IMR-90 (cell line): Measurements from ENCODE around the gene EBF3. TPM values are rescaled to one million over a fixed set of nuclear protein-coding genes. Genes with fewer than 3 reads are reported as not detected.

Experiments used
- ATAC-seq: fragments of 200-7000 bp; cut with Tn5 transposase; 2 replicates; pipeline ENCODE4 v1.9.1; 2020; ENCODE audit warnings: low read depth, mild to moderate bottlenecking, moderate library complexity
- BruUV-seq: library from RNA; stranded (reverse); fragments of 400-500 nt; replicated peaks from 2 replicates; lab custom pipeline; 2021; lab: Mats Ljungman, UMichigan
- CTCF ChIA-PET: fragments of 300-600 bp; formaldehyde crosslinking; extraction: SDS; loops from one replicate; lab custom pipeline; 2021; ENCODE audit warnings: antibody characterized with exemption; lab: Yijun Ruan, JAX
- POLR2A ChIA-PET: fragments of 300-600 bp; sonication (Branson Sonifier 250); formaldehyde crosslinking; loops from one replicate; lab custom pipeline; 2022; ENCODE audit warnings: antibody characterized with exemption; ENCODE audit not compliant: unreplicated experiment; lab: Charles Lee
- DNase-seq: peaks from one replicate; pipeline ENCODE4 v3.0.0; 2013
- H2AFZ ChIP-seq: replicated peaks from 2 replicates; pipeline ENCODE3; 2013; ENCODE audit warnings: low read length, mild to moderate bottlenecking; ENCODE audit not compliant: poor library complexity
- H2AK5ac ChIP-seq: 2 replicates; pipeline ENCODE4 v1.6.1; 2013; ENCODE audit warnings: low read depth, low read length, inconsistent platforms
- H2AK9ac ChIP-seq: replicated peaks from 2 replicates; pipeline ENCODE3; 2013; ENCODE audit warnings: mild to moderate bottlenecking, low read depth, low read length, moderate library complexity; ENCODE audit not compliant: poor library complexity
- H2BK120ac ChIP-seq: 2 replicates; pipeline ENCODE4 v1.6.1; 2013; ENCODE audit warnings: low read depth, low read length, inconsistent platforms
- H2BK15ac ChIP-seq: 3 replicates; pipeline ENCODE4 v1.6.1; 2013; ENCODE audit warnings: low read depth, low read length, inconsistent platforms
- H2BK20ac ChIP-seq: 2 replicates; pipeline ENCODE4 v1.6.1; 2013; ENCODE audit warnings: low read depth, mild to moderate bottlenecking, inconsistent platforms, low read length, moderate library complexity
- H2BK5ac ChIP-seq: 2 replicates; pipeline ENCODE4 v1.6.1; 2013; ENCODE audit warnings: mild to moderate bottlenecking, low read depth, low read length, inconsistent platforms; ENCODE audit not compliant: poor library complexity, severe bottlenecking
- H3K14ac ChIP-seq: replicated peaks from 2 replicates; pipeline ENCODE4 v1.6.1; 2013; ENCODE audit warnings: low read depth, low read length, inconsistent platforms
- H3K18ac ChIP-seq: 2 replicates; pipeline ENCODE4 v1.6.1; 2013; ENCODE audit warnings: low read depth, low read length, control low read depth
- H3K23ac ChIP-seq: 2 replicates; pipeline ENCODE4 v1.6.1; 2013; ENCODE audit warnings: low read depth, low read length, inconsistent platforms
- H3K27ac ChIP-seq: 2 replicates; pipeline ENCODE4 v1.5.1; 2013; ENCODE audit warnings: mild to moderate bottlenecking, control low read depth, low read length; ENCODE audit not compliant: insufficient read depth
- H3K27me3 ChIP-seq: 2 replicates; pipeline ENCODE4 v1.6.1; 2013; ENCODE audit warnings: low read length; ENCODE audit not compliant: control insufficient read depth, insufficient read depth
- H3K36me3 ChIP-seq: 2 replicates; pipeline ENCODE4 v1.6.1; 2013; ENCODE audit warnings: low read length, mixed read lengths; ENCODE audit not compliant: control insufficient read depth, insufficient read depth
- H3K4ac ChIP-seq: 2 replicates; pipeline ENCODE4 v1.6.1; 2013; ENCODE audit warnings: low read depth, low read length, inconsistent platforms
- H3K4me1 ChIP-seq: 2 replicates; pipeline ENCODE4 v1.6.1; 2013; ENCODE audit warnings: low read length, mixed read lengths; ENCODE audit not compliant: control insufficient read depth, insufficient read depth
- H3K4me2 ChIP-seq: 2 replicates; pipeline ENCODE4 v1.6.1; 2013; ENCODE audit warnings: low read depth, mild to moderate bottlenecking, control low read depth, low read length, moderate library complexity
- H3K4me3 ChIP-seq: 2 replicates; pipeline ENCODE4 v1.5.1; 2013; ENCODE audit warnings: low read depth, mild to moderate bottlenecking, control low read depth, low read length, moderate library complexity; ENCODE audit not compliant: insufficient read depth
- H3K56ac ChIP-seq: 2 replicates; pipeline ENCODE4 v1.6.1; 2013; ENCODE audit warnings: low read length, inconsistent platforms; ENCODE audit not compliant: insufficient read depth; ENCODE audit errors: extremely low read depth
- H3K79me1 ChIP-seq, 2 experiments: 2 replicates each; pipeline ENCODE4 v1.6.1; 2013; ENCODE audit warnings: low read length in 2 of 2, inconsistent platforms in 1 of 2, low read depth in 1 of 2
- H3K9ac ChIP-seq: 2 replicates; pipeline ENCODE4 v1.6.1; 2013; ENCODE audit warnings: low read depth, low read length, control low read depth
- H3K9me1 ChIP-seq: 2 replicates; pipeline ENCODE4 v1.6.1; 2013; ENCODE audit warnings: low read length, inconsistent platforms; ENCODE audit not compliant: insufficient read depth
- H3K9me3 ChIP-seq: 2 replicates; pipeline ENCODE4 v1.6.1; 2013; ENCODE audit warnings: low read length; ENCODE audit not compliant: control insufficient read depth, insufficient read depth
- H4K20me1 ChIP-seq: 2 replicates; pipeline ENCODE4 v1.6.1; 2013; ENCODE audit warnings: low read length, inconsistent platforms; ENCODE audit not compliant: insufficient read depth
- H4K5ac ChIP-seq: 2 replicates; pipeline ENCODE4 v1.6.1; 2013; ENCODE audit warnings: mild to moderate bottlenecking, low read depth, low read length, control low read depth
- H4K8ac ChIP-seq, 2 experiments: 2 replicates each; pipeline ENCODE4 v1.6.1; 2013; ENCODE audit warnings: low read depth in 2 of 2, low read length in 2 of 2, control low read depth in 1 of 2, inconsistent platforms in 1 of 2
- H4K91ac ChIP-seq: 2 replicates; pipeline ENCODE4 v1.6.1; 2013; ENCODE audit warnings: low read depth, low read length, inconsistent platforms; ENCODE audit not compliant: insufficient read depth
- BHLHE40 ChIP-seq: fragments of 150-350 bp; IDR thresholded peaks from 2 replicates; pipeline ENCODE4 v1.6.1; 2016; ENCODE audit warnings: mild to moderate bottlenecking, low read depth, low read length
- CEBPB ChIP-seq: IDR thresholded peaks from 2 replicates; pipeline ENCODE4 v1.6.1; 2012; ENCODE audit warnings: low read depth, low read length, improper control_type of control experiment
- CHD1 ChIP-seq: IDR thresholded peaks from 2 replicates; pipeline ENCODE4 v1.6.1; 2012; ENCODE audit warnings: low read depth, low read length, improper control_type of control experiment
- CTCF ChIP-seq: conservative IDR thresholded peaks from 2 replicates; pipeline ENCODE4 v1.5.1; 2012; ENCODE audit warnings: mild to moderate bottlenecking, low read depth, low read length, improper control_type of control experiment
- ELK1 ChIP-seq: fragments of 150-350 bp; IDR thresholded peaks from 2 replicates; pipeline ENCODE4 v1.6.1; 2016; ENCODE audit warnings: low read depth, mild to moderate bottlenecking, low read length, moderate library complexity, borderline replicate concordance
- FOS ChIP-seq: fragments of 150-350 bp; IDR thresholded peaks from 2 replicates; pipeline ENCODE4 v1.6.1; 2016; ENCODE audit warnings: low read depth, low read length
- MAFK ChIP-seq: IDR thresholded peaks from 2 replicates; pipeline ENCODE4 v1.6.1; 2012; ENCODE audit warnings: low read depth, low read length, improper control_type of control experiment
- MAZ ChIP-seq: IDR thresholded peaks from 2 replicates; pipeline ENCODE4 v1.6.1; 2012; ENCODE audit warnings: low read depth, mild to moderate bottlenecking, low read length, improper control_type of control experiment, moderate library complexity, borderline replicate concordance
- MXI1 ChIP-seq: IDR thresholded peaks from 2 replicates; pipeline ENCODE4 v1.6.1; 2012; ENCODE audit warnings: low read depth, mild to moderate bottlenecking, low read length, moderate library complexity, borderline replicate concordance
- NFE2L2 ChIP-seq: fragments of 150-350 bp; IDR thresholded peaks from 2 replicates; pipeline ENCODE4 v1.6.1; 2016; ENCODE audit warnings: low read depth, mild to moderate bottlenecking, low read length
- POLR2A ChIP-seq: IDR thresholded peaks from 2 replicates; pipeline ENCODE4 v1.6.1; 2012; ENCODE audit warnings: mild to moderate bottlenecking, low read depth, low read length
- RAD21 ChIP-seq: IDR thresholded peaks from 2 replicates; pipeline ENCODE4 v1.6.1; 2012; ENCODE audit warnings: low read length, improper control_type of control experiment
- RCOR1 ChIP-seq: IDR thresholded peaks from 2 replicates; pipeline ENCODE4 v1.6.1; 2012; ENCODE audit warnings: mild to moderate bottlenecking, low read length, improper control_type of control experiment; ENCODE audit not compliant: insufficient replicate concordance
- RFX5 ChIP-seq: IDR thresholded peaks from 2 replicates; pipeline ENCODE4 v1.8.0; 2012; ENCODE audit warnings: low read depth, mild to moderate bottlenecking, low read length, moderate library complexity
- SMC3 ChIP-seq: fragments of 150-350 bp; IDR thresholded peaks from 2 replicates; pipeline ENCODE4 v1.6.1; 2016; ENCODE audit warnings: low read depth, mild to moderate bottlenecking, antibody characterized with exemption, low read length, moderate library complexity
- USF2 ChIP-seq: fragments of 150-350 bp; IDR thresholded peaks from 2 replicates; pipeline ENCODE4 v1.6.1; 2017; ENCODE audit warnings: mild to moderate bottlenecking, antibody characterized with exemption, low read length, low read depth
- WGBS, 2 experiments: methylation state at CpG; one replicate each; pipeline versions ENCODE4 v1.1.5 to v1.1.7; 2013; ENCODE audit warnings: missing lambda C conversion rate in 2 of 2; ENCODE audit not compliant: insufficient read length in 1 of 2; ENCODE audit errors: extremely low coverage in 2 of 2; 5-methylcytosine and 5-hydroxymethylcytosine counted together
- dilution Hi-C: fragments of 300-500 bp; cut with HindIII; formaldehyde crosslinking; loops from one replicate; pipeline ENCODE4 v1.14.3; 2018; ENCODE audit warnings: low sequenced_read_pairs; ENCODE audit not compliant: unreplicated experiment
- in situ Hi-C: fragments of 300-500 bp; cut with MboI; formaldehyde crosslinking; loops from 3 replicates; pipeline ENCODE4 v1.14.3; 2019; ENCODE audit warnings: low sequenced_read_pairs, inconsistent platforms, mixed read lengths
- intact Hi-C: fragments of 100-400 bp; cut with micrococcal nuclease; formaldehyde crosslinking; loops from 2 replicates; pipeline ENCODE4 v1.10.0; 2022
- polyA plus RNA-seq, 3 experiments: library from polyadenylated mRNA; depleted of rRNA; stranded (reverse); fragments of >200 nt; gene quantifications; 2 replicates each; pipeline ENCODE4 v1.2.3, GENCODE V29; 2012; ENCODE audit warnings: low replicate concordance in 1 of 3
- total RNA-seq: library from RNA; depleted of rRNA; stranded (reverse); fragments of >200 nt; gene quantifications from 2 replicates; pipeline ENCODE4 v1.2.3, GENCODE V29; 2012

EBF3 gene
- total and polyA plus RNA-seq, 2 of the 4 experiments (the other 2 are of a cell fraction), result 0.36 to 0.70 TPM

GRCh38 chr10:129850316-129850715, 113.8 kb downstream of the EBF3 start:
- Histone ChIP-seq H3K18ac (no peak overlapping the region), H3K27me3 (no peaks in the 10 kb centered on the region), H4K20me1 (no peaks in the 10 kb centered on the region), H4K5ac (no peak overlapping the region), H3K9me3 (peaks cover 2% of the 10 kb centered on the region; the same call in 1 of the 2 replicates), H3K27ac (no peak overlapping the region), H3K36me3 (peaks cover 1% of the 10 kb centered on the region; the same call in 1 of the 2 replicates), H2AK5ac (no peak overlapping the region), H2AFZ (no peak overlapping the region), H2AK9ac (no peak overlapping the region), H3K79me1 (no peaks in the 10 kb centered on the region), H3K56ac (no peak overlapping the region), H3K4me1 (no peaks in the 10 kb centered on the region), H3K4me2 (no peak overlapping the region), H3K9me1 (no peaks in the 10 kb centered on the region), H4K8ac (no peak overlapping the region), H4K91ac (no peak overlapping the region), H2BK5ac (no peak overlapping the region), H2BK20ac (no peak overlapping the region), H2BK15ac (no peak overlapping the region), H3K4me3 (no peak overlapping the region), H3K23ac (no peak overlapping the region), H3K9ac (no peak overlapping the region), H3K14ac (no peak overlapping the region), H3K4ac (no peak overlapping the region), H2BK120ac (no peak overlapping the region)
- dilution Hi-C loops (no loop called here), intact Hi-C loops (no loop called here), in situ Hi-C loops (no loop called here)
- ChIA-PET CTCF (no interaction called here), POLR2A (no interaction called here)
- ATAC-seq, result no peak
- no peak for TF ChIP-seq ELK1
- TF ChIP-seq FOS, result no peak
- no peak for TF ChIP-seq BHLHE40
- TF ChIP-seq RAD21, result no peak
- TF ChIP-seq NFE2L2, result no peak
- no peak for TF ChIP-seq SMC3
- no peak for TF ChIP-seq RCOR1
- TF ChIP-seq CTCF, result no peak
- TF ChIP-seq CHD1, result no peak
- TF ChIP-seq POLR2A, result no peak
- no peak for TF ChIP-seq USF2
- no peak for TF ChIP-seq MAFK
- no peak for TF ChIP-seq CEBPB
- TF ChIP-seq MAZ, result no peak
- TF ChIP-seq MXI1, result no peak
- TF ChIP-seq RFX5, result no peak
- DNase-seq, result no peak
- BruUV-seq, result no TSS peak
- 86% methylated on average over 6 of the region's 10 CpGs; no CpG with 5 or more reads in 1 of the 2 experiments for WGBS, 2 experiments
